ENCODE data around the gene SALL1. TPM values are rescaled to one million over a fixed set of nuclear protein-coding genes. Genes with fewer than 3 reads are reported as not detected.

The SALL1 gene
- total RNA-seq, 1 experiment from 2014 or later = 101 TPM

DNA sequence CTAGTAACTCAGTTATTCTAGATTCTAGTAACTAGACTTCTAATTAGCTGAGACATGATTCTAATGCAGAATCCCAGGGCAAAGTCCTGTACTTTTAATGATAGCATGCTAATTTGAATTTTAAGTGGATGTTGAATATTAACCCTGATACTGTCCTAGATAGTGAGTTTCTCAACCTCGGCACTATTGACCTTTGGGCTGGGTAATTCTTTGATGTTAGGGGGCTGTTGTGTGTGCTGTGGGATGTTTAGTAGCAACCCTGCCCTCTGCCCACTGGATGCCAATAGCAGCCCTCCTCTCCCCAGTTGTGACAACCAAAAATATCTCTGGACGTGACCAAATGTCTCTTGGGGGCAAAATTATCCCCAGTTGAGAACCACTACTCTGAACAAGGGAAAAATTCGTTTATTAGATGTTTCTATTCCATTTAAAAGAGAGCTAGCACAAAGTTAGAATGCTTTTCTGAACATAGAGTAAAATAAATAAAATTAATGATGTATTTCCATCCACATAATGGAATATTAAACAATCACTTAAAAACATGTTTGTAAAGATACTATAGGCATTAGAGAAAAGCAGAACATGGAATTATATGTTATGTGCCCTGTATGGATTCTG lies 30.2 kb downstream of the SALL1 start:
- no peak overlapping the region for H3K4ac ChIP-seq (ENCODE audit: low read depth, low read length)
- no peak overlapping the region for H2BK120ac ChIP-seq (ENCODE audit: low read depth, low read length, poor library complexity, severe bottlenecking)
- no peak overlapping the region for H3K27ac ChIP-seq (ENCODE audit: insufficient read length, low read depth, low read length)
- H3K23me2 ChIP-seq (ENCODE audit: insufficient read length, low read depth, low read length, poor library complexity, severe bottlenecking) = no peaks in the 10 kb centered on the region
- no peaks in the 10 kb centered on the region for H3K79me2 ChIP-seq (ENCODE audit: insufficient read depth, low read length)
- no peak overlapping the region for H3K18ac ChIP-seq (ENCODE audit: insufficient read length, low read depth, low read length)
- no peak overlapping the region for H2BK15ac ChIP-seq (ENCODE audit: low read depth, low read length)
- no peak overlapping the region for H3K56ac ChIP-seq (ENCODE audit: insufficient read length, low read depth, low read length)
- peaks cover 2% of the 10 kb centered on the region; the same call in 1 of the 2 replicates for H3K4me1 ChIP-seq (ENCODE audit: insufficient read depth, low read length)
- Mint-ChIP-seq H3K4me3 (no peak overlapping the region), H3K27me3 (ENCODE audit: low read depth) (peaks cover 7% of the 10 kb centered on the region), H3K27ac (no peak overlapping the region), H3K36me3 (ENCODE audit: insufficient read depth in 1 of 3, low read depth in 3 of 3) (no peaks in the 10 kb centered on the region), H3K9me3 (no peaks in the 10 kb centered on the region), H3K4me1 (peaks cover 35 to 41% of the 10 kb centered on the region in 2 experiments)
- no peak overlapping the region for H2AK5ac ChIP-seq (ENCODE audit: insufficient read length, low read length)
- H2AFZ ChIP-seq (ENCODE audit: low read length) = no peak overlapping the region
- DNase-seq = no peak
- H3K23ac ChIP-seq (ENCODE audit: insufficient read length, low read depth, low read length) = no peak overlapping the region
- H4K91ac ChIP-seq (ENCODE audit: insufficient read length, low read depth, low read length) = no peak overlapping the region
- no CpG with 5 or more reads among the region's 3 CpGs for WGBS (ENCODE audit: extremely low coverage, insufficient read length, low lambda C conversion rate)
- H4K20me1 ChIP-seq (ENCODE audit: control insufficient read depth, insufficient read depth, insufficient read length) = no peaks in the 10 kb centered on the region
- no peaks in the 10 kb centered on the region for H3K27me3 ChIP-seq (ENCODE audit: insufficient read depth, low read length)
- no peak overlapping the region for H2BK20ac ChIP-seq (ENCODE audit: low read depth, low read length, poor library complexity, severe bottlenecking)
- no peak overlapping the region for H3K9ac ChIP-seq (ENCODE audit: extremely low read depth, insufficient read length, low read length)
- H3K14ac ChIP-seq (ENCODE audit: insufficient read depth, low read length) = no peak overlapping the region
- no peak overlapping the region for H4K8ac ChIP-seq (replicated peaks; ENCODE audit: insufficient read length, low read depth, low read length)
- H2BK12ac ChIP-seq (ENCODE audit: insufficient read length, low read depth, low read length) = no peak overlapping the region
- TF ChIP-seq, protein P1, sequence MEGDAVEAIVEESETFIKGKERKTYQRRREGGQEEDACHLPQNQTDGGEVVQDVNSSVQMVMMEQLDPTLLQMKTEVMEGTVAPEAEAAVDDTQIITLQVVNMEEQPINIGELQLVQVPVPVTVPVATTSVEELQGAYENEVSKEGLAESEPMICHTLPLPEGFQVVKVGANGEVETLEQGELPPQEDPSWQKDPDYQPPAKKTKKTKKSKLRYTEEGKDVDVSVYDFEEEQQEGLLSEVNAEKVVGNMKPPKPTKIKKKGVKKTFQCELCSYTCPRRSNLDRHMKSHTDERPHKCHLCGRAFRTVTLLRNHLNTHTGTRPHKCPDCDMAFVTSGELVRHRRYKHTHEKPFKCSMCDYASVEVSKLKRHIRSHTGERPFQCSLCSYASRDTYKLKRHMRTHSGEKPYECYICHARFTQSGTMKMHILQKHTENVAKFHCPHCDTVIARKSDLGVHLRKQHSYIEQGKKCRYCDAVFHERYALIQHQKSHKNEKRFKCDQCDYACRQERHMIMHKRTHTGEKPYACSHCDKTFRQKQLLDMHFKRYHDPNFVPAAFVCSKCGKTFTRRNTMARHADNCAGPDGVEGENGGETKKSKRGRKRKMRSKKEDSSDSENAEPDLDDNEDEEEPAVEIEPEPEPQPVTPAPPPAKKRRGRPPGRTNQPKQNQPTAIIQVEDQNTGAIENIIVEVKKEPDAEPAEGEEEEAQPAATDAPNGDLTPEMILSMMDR (conservative IDR thresholded peaks at IDR 0.05) = no peak
- no peaks in the 10 kb centered on the region for H3K9me3 ChIP-seq (ENCODE audit: control insufficient read depth, low read depth, low read length)
- no peak overlapping the region for H2BK5ac ChIP-seq (ENCODE audit: insufficient read length, low read length)
- H4K5ac ChIP-seq (ENCODE audit: insufficient read length, low read depth, low read length) = no peak overlapping the region
- H3K79me1 ChIP-seq (ENCODE audit: insufficient read depth, low read depth, low read length, poor library complexity, severe bottlenecking) = no peaks in the 10 kb centered on the region
- no peak overlapping the region for H3K4me2 ChIP-seq (ENCODE audit: insufficient read depth, insufficient read length, low read length)
- H3T11ph ChIP-seq (ENCODE audit: low read length) = no peak overlapping the region
